H1 (cell line): ENCODE data around the gene CADPS. TPM values are rescaled to one million over a fixed set of nuclear protein-coding genes. Genes with fewer than 3 reads are reported as not detected.

Experiments used
- BACH1 ChIP-seq: IDR thresholded peaks from 2 replicates; pipeline ENCODE4 v1.6.1; 2012; ENCODE audit warnings: low read length, improper control_type of control experiment
- BRCA1 ChIP-seq: IDR thresholded peaks from 2 replicates; pipeline ENCODE4 v1.6.1; 2012; ENCODE audit warnings: low read depth, low read length, improper control_type of control experiment
- CTCF ChIP-seq, 3 experiments: IDR thresholded peaks; 1 replicate in 2 of 3; 2 replicates in 1 of 3; pipeline versions ENCODE4 v1.5.1 to v1.6.1; 2011; ENCODE audit warnings: low read length in 3 of 3, mild to moderate bottlenecking in 3 of 3, inconsistent platforms in 2 of 3, low read depth in 1 of 3, moderate library complexity in 1 of 3; ENCODE audit not compliant: insufficient read depth in 1 of 3; ENCODE audit errors: control extremely low read depth in 1 of 3
- E2F6 ChIP-seq: IDR thresholded peaks from 2 replicates; pipeline ENCODE4 v1.6.1; 2012; ENCODE audit warnings: inconsistent platforms
- EGR1 ChIP-seq: IDR thresholded peaks from 2 replicates; pipeline ENCODE4 v1.6.1; 2011; ENCODE audit warnings: low read depth, low read length, borderline replicate concordance
- FOSL1 ChIP-seq: IDR thresholded peaks from 2 replicates; pipeline ENCODE4 v1.6.1; 2011; ENCODE audit warnings: mild to moderate bottlenecking, low read depth, low read length, moderate library complexity; ENCODE audit not compliant: insufficient read depth
- GTF2F1 ChIP-seq: IDR thresholded peaks from 2 replicates; pipeline ENCODE4 v1.6.1; 2012; ENCODE audit warnings: low read depth, low read length, improper control_type of control experiment, borderline replicate concordance
- HDAC2 ChIP-seq, 2 experiments: fragments of 300-600 bp in 1 of 2; sonication (generic) in 1 of 2; IDR thresholded peaks; 2 replicates each; pipeline ENCODE4 v1.6.1; 2011 to 2012; ENCODE audit warnings: low read depth in 2 of 2, low read length in 2 of 2, mild to moderate bottlenecking in 2 of 2, moderate library complexity in 2 of 2, borderline replicate concordance in 1 of 2, inconsistent platforms in 1 of 2
- JUND ChIP-seq: IDR thresholded peaks from 2 replicates; pipeline ENCODE4 v1.6.1; 2011; ENCODE audit warnings: mild to moderate bottlenecking, improper control_type of control experiment, low read length
- MAX ChIP-seq: IDR thresholded peaks from 2 replicates; pipeline ENCODE4 v1.6.1; 2012; ENCODE audit warnings: inconsistent platforms
- POLR2A ChIP-seq, 2 experiments: IDR thresholded peaks; 1 replicate in 1 of 2; 2 replicates in 1 of 2; pipeline ENCODE4 v1.6.1; 2011; ENCODE audit warnings: low read depth in 2 of 2, low read length in 2 of 2, mild to moderate bottlenecking in 2 of 2; ENCODE audit errors: control extremely low read depth in 1 of 2
- RAD21 ChIP-seq, 2 experiments: IDR thresholded peaks in 1 of 2; conservative IDR thresholded peaks in 1 of 2; 2 replicates each; pipeline ENCODE4 v1.6.1; 2011; ENCODE audit warnings: low read depth in 2 of 2, low read length in 2 of 2, improper control_type of control experiment in 1 of 2, inconsistent platforms in 1 of 2, mild to moderate bottlenecking in 1 of 2, moderate library complexity in 1 of 2
- RNF2 ChIP-seq: fragments of 200-900, 300-1000 bp; sonication (generic); IDR thresholded peaks from 2 replicates; pipeline ENCODE4 v1.7.1; 2016; ENCODE audit warnings: borderline replicate concordance, low read depth, mild to moderate bottlenecking, antibody characterized with exemption, low read length; ENCODE audit not compliant: poor library complexity, severe bottlenecking; ENCODE audit errors: missing control alignments
- SIN3A ChIP-seq, 2 experiments: IDR thresholded peaks in 1 of 2; conservative IDR thresholded peaks in 1 of 2; 2 replicates each; pipeline ENCODE4 v1.6.1; 2011 to 2012; ENCODE audit warnings: low read length in 2 of 2, improper control_type of control experiment in 1 of 2, low read depth in 1 of 2, mild to moderate bottlenecking in 1 of 2
- SP2 ChIP-seq: IDR thresholded peaks from 2 replicates; pipeline ENCODE4 v1.6.1; 2012; ENCODE audit warnings: mild to moderate bottlenecking, low read length, inconsistent platforms
- SP4 ChIP-seq: IDR thresholded peaks from 2 replicates; pipeline ENCODE4 v1.6.1; 2012; ENCODE audit warnings: low read length, inconsistent platforms
- TEAD4 ChIP-seq: IDR thresholded peaks from 2 replicates; pipeline ENCODE4 v1.6.1; 2012; ENCODE audit warnings: low read depth, low read length, inconsistent platforms, mixed read lengths
- polyA plus RNA-seq, 7 experiments: library from polyadenylated mRNA; depleted of rRNA in 3 of 7; stranded (reverse) in 5 of 7; unstranded in 2 of 7; fragments of >200 nt in 5 of 7; fragments of 200-250 nt in 2 of 7; gene quantifications; 1 replicate in 5 of 7; 2 replicates in 1 of 7; 4 replicates in 1 of 7; pipeline versions ENCODE4 v1.2.1 to v1.2.3, GENCODE V29; 2011 to 2013; ENCODE audit warnings: missing spikeins in 2 of 7, mixed read lengths in 2 of 7
- total RNA-seq: library from RNA; stranded (reverse); fragmentation: NEBNext Ultra II Directional; extraction: Animal tissue kit (Norgen Biotek cat#: 25700); gene quantifications from 2 replicates; pipeline ENCODE4 v1.2.1, GENCODE V29; 2021

Gene CADPS
- total and polyA plus RNA-seq, 2 of the 8 experiments (the other 6 are each of a cell fraction or from before 2014, with no cell fraction given): 7.1 to 10.2 TPM

- TF ChIP-seq CTCF (IDR thresholded peaks at IDR 0.05; ENCODE audit: control extremely low read depth in 1 of 3, insufficient read depth in 1 of 3, low read depth in 1 of 3, low read length in 3 of 3): no peak
- TF ChIP-seq RAD21 (IDR thresholded peaks at IDR 0.05 in 1 of 2, conservative IDR thresholded peaks at IDR 0.05 in 1 of 2; ENCODE audit: low read depth in 2 of 2, low read length in 2 of 2): no peak
- TF ChIP-seq BACH1: no peak
- TF ChIP-seq E2F6: no peak
- no peak for TF ChIP-seq BRCA1
- TF ChIP-seq SP2: no peak
- TF ChIP-seq SP4: peak; percentile 67; the same call in 1 of the 2 replicates
- TF ChIP-seq HDAC2 (IDR thresholded peaks at IDR 0.05; ENCODE audit: borderline replicate concordance in 1 of 2, low read depth in 2 of 2, low read length in 2 of 2): peak; percentile 44 to 97; a peak in 3 of 4 replicates
- TF ChIP-seq EGR1: no peak
- TF ChIP-seq RNF2: no peak
- no peak for TF ChIP-seq FOSL1
- TF ChIP-seq MAX: no peak
- TF ChIP-seq POLR2A (IDR thresholded peaks at IDR 0.05; ENCODE audit: control extremely low read depth in 1 of 2, low read depth in 2 of 2, low read length in 2 of 2): no peak
- TF ChIP-seq SIN3A (conservative IDR thresholded peaks at IDR 0.05 in 1 of 2, IDR thresholded peaks at IDR 0.05 in 1 of 2; ENCODE audit: low read depth in 1 of 2, low read length in 2 of 2): no peak
- peak; percentile 52; the same call in 1 of the 2 replicates for TF ChIP-seq TEAD4
- no peak for TF ChIP-seq GTF2F1
- TF ChIP-seq JUND: no peak
These were observed 196.4 kb downstream of the CADPS start (continued) for GRCh38 chr3:62678841-62679240.
